HG03342 (cell line): Measurements from ENCODE around the gene SH3BP4.

ENCODE experiments used
- ATAC-seq: cut with Tn5 transposase; IDR thresholded peaks from one replicate; pipeline ENCODE4 v1.9.1; 2021; ENCODE audit warnings: mild to moderate bottlenecking, moderate library complexity; ENCODE audit not compliant: unreplicated experiment

The SH3BP4 gene

DNA sequence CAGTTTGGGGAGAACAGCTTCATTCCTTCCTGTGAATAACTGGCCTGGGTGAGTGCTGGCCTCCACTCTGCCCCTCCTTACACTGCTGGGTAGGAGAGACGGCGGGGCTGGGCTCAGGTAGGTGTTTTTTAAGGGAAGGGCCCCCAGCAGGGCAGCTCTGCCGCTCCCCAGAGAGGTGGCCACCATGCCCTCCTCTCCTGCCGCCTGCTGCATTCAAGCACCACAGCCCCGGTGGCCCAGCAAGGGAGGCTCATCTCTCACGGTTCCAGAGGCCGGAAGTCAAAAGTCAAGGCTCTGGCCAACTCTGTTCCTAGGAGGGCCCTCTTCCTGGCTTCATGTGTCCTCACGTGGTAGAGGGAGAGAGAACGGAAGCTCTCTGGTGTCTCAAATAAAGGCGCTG is 81.1 kb downstream of the SH3BP4 start:
- no peak for ATAC-seq

DNA sequence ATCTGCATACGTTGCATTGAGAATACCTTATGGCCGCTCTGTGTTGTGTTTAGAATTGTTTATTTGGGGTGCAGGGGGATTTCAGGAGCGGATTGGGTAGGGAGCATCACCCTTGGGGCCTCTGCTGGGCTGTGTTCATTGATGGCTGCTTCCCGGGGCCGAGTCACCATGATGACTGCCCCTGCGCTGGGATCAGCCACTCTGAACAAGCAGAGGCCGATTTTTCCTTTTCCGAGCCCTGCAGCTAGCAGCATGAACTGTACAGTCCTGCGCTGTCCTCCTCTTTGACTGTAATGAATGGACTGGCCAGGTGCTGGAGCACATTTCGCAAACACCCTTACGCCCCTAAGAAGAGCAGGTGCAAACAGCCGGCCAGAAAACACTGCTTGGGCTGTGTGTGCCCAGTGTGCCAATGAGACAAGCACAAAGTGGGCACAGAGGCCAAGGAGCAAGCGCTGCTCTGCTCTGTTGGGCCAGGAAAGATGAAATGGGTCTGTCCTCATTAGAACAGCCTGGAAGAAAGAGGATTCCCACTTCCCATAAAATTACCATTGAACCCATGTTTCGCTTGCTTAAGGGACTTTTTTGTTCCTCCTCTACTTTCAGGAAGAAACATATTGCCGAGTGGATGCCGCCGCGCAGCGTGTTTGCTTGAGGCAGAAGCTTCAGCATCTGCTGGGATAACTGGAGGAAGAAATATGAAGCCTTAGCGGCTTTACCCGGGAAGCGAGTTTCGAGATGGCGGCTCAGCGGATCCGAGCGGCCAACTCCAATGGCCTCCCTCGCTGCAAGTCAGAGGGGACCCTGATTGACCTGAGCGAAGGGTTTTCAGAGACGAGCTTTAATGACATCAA is 82.7 kb downstream of the SH3BP4 start:
- ATAC-seq, result no peak

DNA sequence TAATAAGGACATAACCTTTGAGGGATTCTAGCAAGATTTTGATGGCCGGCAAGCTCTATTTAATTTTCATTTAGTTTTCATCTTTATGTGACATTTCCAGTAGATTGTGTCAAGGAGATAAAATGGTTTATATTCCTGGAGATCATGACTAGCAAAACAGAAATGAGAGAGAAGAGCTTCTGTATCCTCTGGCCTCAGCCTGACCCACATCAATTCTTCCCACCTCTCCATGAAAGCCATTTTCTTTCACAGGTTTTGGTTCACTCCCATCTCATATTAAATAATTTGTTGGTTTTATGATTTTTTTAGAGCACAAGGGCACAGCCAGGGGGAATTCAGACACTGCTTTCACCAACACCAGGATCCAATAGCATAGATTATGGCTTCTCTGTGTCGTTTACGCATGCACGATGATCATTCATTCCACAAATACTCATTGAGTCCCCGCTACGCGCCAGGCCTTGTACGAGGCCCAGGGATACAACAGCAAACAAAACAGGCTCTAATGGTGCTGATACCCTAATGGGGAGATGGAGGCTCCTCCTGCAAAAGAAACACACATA is 85.9 kb downstream of the SH3BP4 start:
- no peak for ATAC-seq

DNA sequence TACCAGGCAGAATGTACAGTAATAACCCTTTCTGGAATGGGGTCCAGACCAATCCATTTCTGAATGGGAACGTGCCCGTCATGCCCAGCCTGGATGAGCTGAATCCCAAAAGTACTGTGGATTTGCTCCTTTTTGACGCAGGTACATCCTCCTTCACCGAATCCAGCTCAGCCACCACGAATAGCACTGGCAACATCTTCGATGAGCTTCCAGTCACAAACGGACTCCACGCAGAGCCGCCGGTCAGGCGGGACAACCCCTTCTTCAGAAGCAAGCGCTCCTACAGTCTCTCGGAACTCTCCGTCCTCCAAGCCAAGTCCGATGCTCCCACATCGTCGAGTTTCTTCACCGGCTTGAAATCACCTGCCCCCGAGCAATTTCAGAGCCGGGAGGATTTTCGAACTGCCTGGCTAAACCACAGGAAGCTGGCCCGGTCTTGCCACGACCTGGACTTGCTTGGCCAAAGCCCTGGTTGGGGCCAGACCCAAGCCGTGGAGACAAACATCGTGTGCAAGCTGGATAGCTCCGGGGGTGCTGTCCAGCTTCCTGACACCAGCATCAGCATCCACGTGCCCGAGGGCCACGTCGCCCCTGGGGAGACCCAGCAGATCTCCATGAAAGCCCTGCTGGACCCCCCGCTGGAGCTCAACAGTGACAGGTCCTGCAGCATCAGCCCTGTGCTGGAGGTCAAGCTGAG is 89.6 kb downstream of the SH3BP4 start:
- no peak for ATAC-seq

DNA sequence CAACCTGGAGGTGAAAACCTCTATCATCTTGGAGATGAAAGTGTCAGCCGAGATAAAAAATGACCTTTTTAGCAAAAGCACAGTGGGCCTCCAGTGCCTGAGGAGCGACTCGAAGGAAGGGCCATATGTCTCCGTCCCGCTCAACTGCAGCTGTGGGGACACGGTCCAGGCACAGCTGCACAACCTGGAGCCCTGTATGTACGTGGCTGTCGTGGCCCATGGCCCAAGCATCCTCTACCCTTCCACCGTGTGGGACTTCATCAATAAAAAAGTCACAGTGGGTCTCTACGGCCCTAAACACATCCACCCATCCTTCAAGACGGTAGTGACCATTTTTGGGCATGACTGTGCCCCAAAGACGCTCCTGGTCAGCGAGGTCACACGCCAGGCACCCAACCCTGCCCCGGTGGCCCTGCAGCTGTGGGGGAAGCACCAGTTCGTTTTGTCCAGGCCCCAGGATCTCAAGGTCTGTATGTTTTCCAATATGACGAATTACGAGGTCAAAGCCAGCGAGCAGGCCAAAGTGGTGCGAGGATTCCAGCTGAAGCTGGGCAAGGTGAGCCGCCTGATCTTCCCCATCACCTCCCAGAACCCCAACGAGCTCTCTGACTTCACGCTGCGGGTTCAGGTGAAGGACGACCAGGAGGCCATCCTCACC is 90.2 kb downstream of the SH3BP4 start:
- no peak for ATAC-seq

DNA sequence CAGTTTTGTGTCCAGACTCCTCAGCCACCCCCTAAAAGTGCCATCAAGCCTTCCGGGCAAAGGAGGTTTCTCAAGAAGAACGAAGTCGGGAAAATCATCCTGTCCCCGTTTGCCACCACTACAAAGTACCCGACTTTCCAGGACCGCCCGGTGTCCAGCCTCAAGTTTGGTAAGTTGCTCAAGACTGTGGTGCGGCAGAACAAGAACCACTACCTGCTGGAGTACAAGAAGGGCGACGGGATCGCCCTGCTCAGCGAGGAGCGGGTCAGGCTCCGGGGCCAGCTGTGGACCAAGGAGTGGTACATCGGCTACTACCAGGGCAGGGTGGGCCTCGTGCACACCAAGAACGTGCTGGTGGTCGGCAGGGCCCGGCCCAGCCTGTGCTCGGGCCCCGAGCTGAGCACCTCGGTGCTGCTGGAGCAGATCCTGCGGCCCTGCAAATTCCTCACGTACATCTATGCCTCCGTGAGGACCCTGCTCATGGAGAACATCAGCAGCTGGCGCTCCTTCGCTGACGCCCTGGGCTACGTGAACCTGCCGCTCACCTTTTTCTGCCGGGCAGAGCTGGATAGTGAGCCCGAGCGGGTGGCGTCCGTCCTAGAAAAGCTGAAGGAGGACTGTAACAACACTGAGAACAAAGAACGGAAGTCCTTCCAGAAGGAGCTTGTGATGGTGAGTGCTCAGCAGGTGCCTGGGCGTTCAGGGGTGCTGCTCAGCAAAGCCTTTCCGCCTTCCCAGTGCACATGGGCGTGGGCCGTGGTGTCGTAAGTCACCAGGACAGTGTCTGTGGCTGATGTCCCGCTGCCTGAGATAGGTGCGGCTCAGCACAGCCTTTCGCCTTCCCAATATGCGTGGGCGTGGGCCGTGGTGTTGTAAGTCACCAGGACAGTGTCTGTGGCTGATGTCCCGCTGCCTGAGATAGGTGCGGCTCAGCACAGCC is 91.0 kb downstream of the SH3BP4 start:
- no peak for ATAC-seq

DNA sequence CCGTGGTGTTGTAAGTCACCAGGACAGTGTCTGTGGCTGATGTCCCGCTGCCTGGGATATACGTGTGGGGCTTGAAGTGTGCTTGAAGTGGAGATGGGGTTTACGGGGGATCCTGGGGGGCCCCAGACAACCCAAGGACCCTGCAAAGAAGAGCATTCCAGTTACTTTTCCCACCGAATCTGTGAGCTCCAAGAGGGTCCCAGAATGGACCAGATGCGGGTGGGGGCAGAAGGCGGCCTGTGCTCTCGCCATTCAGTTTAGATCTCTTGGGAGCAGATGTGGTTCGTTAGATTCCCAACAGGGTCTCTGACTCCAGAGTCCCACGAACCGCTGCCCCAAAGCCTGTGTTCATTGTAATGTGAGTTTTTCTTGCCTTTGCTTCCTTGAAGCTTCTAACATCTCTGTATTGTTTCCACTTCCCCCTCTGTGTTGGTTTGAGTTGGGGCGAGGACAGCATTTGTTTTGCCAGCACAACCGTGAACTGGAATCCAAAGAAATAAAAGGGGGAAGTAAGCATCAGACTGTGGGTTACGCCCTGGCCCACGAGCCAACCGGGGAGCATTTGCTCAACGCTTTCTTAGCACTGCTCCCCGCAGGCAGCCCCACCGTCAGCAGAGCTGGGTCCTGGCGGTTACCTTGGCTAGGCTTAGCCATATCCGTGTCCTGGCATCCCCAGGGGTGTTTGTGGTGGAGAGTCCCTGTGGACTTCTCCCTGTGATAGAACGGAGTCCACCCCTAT is 92.1 kb downstream of the SH3BP4 start:
- no peak for ATAC-seq

DNA sequence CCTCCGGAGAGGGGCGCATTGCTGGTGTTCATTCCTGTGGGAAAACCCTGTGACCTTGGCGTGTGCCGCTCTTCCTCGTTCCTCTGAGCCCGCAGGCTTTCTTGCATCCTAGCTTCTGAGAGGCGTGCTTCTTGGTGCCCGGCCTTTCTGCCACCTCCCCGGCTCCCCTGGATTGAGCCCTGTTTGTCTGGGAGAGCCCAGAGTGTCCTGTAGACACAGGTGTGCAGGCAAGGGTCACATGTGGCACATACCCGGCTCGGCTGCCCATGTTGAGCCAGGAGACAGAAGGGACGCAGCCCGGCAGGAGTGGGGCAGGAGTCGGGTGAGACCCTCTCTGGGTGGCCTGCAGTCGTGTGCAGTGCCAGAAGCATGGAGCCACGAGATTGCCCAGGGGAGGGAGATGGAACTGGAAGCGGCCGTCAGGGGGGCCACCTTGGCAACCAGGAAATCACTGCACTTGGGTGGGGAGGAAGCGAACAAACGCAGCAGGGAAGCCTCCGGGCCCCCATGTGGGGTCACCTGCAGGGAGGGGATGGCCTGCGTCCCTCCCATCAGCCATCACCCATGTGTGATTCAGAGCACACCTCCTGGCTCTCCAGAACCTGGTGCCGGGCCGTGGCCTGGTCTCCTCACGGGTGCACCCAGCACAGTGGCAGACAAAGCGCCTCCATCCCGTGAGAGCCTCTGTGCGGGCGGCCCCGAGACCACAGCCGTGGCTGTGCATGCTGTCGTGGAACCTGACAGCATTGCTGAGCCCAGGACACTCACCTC is 92.9 kb downstream of the SH3BP4 start:
- peak; percentile 26 for ATAC-seq

DNA sequence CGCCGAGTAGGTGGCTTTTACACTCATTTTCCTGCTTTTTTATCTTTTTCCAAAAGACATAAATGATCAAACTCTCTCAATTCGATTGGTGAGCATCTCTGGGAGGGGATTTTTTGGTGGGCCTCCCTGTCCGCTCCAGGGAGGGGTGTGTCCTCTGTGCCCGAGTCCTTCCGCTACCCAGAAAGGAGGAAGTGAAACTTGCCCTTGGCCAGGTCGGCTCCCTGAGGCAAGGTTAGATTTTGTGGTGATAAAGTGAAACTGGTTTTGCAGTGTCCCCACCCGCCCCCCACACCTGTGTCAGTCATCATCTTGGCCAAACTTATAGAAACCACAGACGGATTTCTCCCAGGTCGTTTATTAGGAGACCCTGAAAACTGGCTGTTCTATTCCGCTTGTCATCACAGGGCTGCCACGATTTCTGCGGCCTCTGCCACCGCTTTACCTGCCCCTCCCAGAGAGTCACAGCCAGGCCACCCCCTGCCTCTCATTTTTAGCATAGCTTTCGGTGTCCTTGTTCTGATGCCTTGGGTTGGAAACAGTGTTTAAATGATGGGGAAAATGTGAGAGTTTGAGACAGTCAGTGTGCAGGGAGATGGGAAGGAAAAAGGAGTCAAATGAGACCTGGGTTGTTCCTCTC is 93.6 kb downstream of the SH3BP4 start:
- peak; percentile 80 for ATAC-seq

DNA sequence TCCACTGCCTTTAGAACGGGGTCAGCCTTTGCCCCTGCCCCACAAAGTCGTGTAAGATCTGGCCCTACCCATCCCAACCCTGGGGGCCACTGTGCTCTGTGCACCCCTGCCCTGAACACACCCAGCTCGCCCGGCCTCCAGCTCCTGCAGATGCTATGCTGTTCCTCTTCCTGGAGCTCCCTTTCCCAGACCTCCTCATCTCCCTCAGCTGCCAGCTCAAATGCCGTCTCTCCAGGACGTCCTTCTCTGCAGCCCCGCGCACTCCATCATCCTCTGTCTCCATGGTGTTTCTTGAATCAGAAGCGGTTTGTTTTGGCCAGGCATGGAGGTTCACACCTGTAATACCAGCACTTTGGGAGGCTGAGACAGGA is 94.1 kb downstream of the SH3BP4 start:
- no peak for ATAC-seq

DNA sequence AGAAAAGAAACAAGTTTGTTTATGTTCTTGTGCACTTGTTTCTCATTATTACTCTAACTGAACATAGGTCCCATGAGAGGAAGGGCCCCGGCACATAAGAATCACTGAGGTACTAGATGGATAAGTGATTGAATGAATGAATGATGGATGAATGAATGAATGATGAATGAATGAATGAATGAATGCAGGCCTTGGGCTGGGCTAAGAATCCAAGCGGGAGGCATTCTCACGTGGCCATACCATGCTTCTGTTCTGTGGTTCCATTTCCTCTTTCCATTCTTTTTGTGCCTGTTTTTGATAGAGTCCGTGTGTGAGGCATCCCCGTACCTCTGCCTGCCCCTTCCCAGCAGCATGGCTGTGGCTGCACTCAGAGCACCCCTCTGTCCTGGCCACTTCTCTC is 94.8 kb downstream of the SH3BP4 start:
- no peak for ATAC-seq

DNA sequence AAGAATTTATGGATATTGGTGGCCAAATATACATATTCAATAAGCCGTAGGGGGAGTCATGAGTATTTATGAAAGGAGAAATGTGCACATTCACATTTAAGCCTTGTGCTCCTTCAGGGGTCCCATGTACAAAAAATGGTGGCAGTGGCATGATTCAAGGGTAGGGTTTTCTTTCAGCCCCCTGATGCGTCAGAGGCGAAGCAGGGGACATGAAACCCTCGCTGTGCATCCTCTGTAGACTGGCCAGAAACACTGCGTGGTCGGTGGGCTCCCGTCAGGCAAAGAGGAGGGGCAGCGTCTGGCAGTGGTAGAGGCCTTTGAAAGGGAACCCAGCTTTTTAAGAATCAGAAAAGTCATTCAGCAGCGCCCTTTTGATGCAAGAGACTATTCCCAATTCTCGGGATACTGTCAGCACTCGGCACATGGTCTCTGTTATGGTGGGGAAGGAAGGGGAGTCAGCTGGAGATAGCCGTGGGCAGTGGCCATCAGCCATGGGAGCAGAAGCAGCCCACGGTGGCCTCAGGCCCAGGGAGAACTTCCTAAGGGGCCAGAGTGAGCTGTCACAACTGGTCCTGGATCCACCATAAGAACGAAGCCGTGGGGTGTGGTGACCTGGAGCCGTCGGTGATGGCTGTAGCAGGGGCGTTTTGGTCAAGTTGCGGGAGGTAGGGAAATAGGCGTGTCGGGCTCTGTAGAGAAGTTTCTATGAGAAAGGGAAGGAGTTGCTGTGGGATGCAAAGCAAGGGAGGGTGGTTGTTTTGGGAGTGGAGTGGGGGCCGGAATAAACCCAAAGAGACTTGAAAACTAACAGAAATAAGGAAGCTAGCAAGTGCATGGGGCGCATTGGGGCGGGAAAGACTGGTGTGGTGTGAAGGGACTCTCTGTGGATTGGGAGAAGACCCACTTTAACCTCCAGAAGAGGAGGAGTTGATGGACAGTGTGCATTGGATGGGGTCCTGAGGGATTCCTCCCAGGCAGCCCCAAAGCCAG is 95.6 kb downstream of the SH3BP4 start:
- ATAC-seq, result no peak

DNA sequence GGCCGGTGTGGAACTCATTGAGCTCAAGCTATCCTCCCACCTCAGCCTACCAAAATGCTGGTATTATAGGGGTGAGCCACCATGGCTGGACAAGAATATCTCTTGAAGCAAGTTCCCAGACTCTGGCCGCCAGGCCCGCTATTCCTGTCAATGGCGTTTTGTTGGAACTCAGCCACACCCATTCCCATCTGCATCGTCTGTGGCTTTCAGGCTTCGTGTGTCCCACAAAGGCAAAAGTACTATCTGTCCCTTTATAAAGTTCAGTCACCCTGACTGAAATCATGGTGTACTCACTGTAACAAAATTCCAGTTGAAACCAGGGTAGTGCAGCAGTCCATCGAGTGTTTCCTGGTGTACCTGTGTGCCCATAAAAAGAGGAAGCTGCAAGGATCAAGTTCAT is 96.7 kb downstream of the SH3BP4 start:
- no peak for ATAC-seq

DNA sequence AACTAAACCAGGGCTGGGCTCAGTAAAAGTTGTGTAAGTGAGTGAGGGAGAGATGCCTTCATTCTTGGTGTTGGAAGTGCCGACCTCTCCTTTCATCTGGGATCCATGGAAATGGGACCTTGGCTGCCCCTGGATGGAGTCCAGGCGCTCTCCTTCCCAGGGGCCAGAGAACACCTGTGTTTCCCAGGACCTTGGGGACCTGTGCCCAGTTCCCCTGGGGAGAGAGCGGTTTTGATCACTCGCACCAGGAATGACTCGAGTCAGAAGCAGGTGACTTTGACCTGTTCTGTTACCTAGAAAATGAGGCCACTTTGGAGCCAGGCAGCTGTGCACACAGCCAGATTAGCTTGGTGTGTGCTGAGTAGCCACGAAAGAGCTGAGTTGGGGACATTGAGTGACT is 97.3 kb downstream of the SH3BP4 start:
- no peak for ATAC-seq

DNA sequence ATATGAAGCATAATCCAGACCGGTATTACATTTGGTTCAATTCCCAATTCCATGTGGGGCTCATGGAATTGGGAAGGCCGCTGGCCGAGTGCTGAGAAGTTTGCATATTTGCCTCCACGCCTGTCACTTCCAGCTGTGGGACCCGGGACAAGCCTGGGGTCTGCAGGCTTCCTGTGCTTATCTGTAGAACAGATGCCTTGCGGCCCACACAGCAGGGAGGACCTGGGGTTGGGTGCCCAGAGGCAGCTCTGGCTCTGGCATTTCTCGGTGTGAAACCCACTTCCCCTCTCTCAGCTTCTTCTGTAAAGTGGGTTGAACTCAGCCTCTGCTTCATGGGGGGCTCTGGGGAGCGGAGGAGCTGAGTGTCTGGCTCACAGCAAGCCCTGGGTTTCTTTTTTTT is 97.9 kb downstream of the SH3BP4 start:
- no peak for ATAC-seq

DNA sequence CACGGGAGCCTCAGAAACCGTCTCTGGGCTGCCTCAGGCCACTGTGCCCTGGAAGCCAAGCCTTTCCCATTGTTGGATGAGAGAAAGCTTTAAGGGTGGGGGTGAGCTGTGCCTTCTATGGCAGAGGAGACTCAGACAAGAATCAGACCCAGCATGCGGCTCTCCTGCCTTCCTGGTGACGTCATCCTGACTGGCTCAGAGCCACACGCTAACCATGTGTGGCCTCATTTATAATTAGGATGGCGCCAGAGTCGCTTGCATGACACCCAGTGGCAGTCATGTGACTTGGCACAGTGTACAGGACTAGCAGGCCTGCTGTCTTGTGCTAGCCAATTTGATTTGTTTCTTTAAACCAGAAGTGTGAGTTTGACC is 99.1 kb downstream of the SH3BP4 start:
- no peak for ATAC-seq

DNA sequence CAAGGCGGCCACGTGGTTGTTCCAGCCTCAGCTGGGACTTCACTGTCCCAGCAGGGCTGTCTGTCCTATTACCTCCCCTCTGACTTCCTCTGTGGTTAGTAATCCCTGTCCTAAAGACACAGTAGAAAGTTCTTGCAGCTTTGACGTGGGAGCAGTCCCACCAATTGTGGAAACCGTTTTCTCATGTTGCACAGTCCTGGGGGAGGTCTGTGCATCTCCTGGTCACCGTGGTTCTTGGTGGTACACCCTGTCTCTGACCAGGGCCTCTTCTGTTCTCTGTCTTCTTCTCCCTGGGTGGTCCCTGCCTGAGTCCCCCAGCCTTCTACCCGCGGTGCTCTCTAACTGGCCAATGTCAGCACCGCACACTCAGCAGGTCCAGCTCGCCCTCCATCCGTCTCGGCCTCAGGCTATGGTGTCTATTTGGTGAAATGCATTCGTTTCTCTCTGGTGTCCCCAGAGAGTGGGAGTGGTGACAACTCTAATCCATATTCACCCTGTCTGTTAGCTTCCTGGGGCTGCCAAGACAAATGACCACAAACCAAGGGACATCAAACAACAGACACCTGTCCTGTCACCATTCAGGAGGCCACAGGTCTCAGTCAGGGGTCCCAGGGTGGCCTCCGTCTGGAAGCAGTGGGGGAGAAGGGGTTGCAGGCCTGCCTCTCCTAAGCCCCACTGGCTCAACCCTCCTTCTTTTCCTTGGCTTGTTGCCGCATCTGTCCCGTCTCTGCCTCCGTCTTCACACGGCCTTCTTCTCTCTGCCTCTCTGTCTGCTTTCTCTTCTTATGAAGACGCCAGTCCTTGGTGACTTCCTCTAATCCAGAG is 99.8 kb downstream of the SH3BP4 start:
- no peak for ATAC-seq
